Panc1 (cell line): ENCODE data around the gene RNF208. TPM values are rescaled to one million over a fixed set of nuclear protein-coding genes. Genes with fewer than 3 reads are reported as not detected.

ENCODE experiments used
- ATAC-seq: fragments of 200-7000 bp; cut with Tn5 transposase; 2 replicates; pipeline ENCODE4 v1.9.1; 2020; ENCODE audit warnings: mild to moderate bottlenecking, moderate library complexity
- BruUV-seq: library from RNA; stranded (reverse); fragments of 400-500 nt; replicated peaks from 2 replicates; lab custom pipeline; 2021; lab: Mats Ljungman, UMichigan
- CTCF ChIA-PET: fragments of 300-600 bp; sonication (Branson Sonifier 250); formaldehyde crosslinking; loops from one replicate; lab custom pipeline; 2022; ENCODE audit warnings: antibody characterized with exemption; lab: Charles Lee
- POLR2A ChIA-PET: fragments of 300-600 bp; sonication (Branson Sonifier 250); formaldehyde crosslinking; loops from one replicate; lab custom pipeline; 2022; ENCODE audit warnings: antibody characterized with exemption; lab: Charles Lee
- DNase-seq: peaks from one replicate; pipeline ENCODE4 v3.0.0-alpha.2; 2010; ENCODE audit warnings: low read depth, low spot score
- H3K27ac ChIP-seq: 2 replicates; pipeline ENCODE4 v1.5.1; 2011; ENCODE audit warnings: mild to moderate bottlenecking, low read length, inconsistent platforms
- H3K27me3 ChIP-seq: fragments of 200-500 bp; sonication (Bioruptor generic); 2 replicates; pipeline ENCODE4 v1.6.0; 2014; ENCODE audit warnings: low read length, inconsistent platforms; ENCODE audit not compliant: control insufficient read depth, insufficient read depth
- H3K36me3 ChIP-seq: fragments of 200-500 bp; sonication (Bioruptor generic); 2 replicates; pipeline ENCODE4 v1.5.1; 2014; ENCODE audit warnings: inconsistent platforms, mild to moderate bottlenecking, low read length, moderate library complexity; ENCODE audit not compliant: control insufficient read depth, insufficient read depth
- H3K4me1 ChIP-seq: 2 replicates; pipeline ENCODE4 v1.5.1; 2011; ENCODE audit warnings: inconsistent platforms, mild to moderate bottlenecking, low read length, moderate library complexity; ENCODE audit not compliant: control insufficient read depth, insufficient read depth
- H3K4me3 ChIP-seq, 2 experiments: 2 replicates each; pipeline ENCODE4 v1.5.1; 2011 to 2012; ENCODE audit warnings: low read depth in 2 of 2, low read length in 2 of 2, mild to moderate bottlenecking in 2 of 2, inconsistent platforms in 1 of 2, moderate library complexity in 1 of 2
- H3K9me3 ChIP-seq: fragments of 200-500 bp; sonication (Bioruptor generic); 2 replicates; pipeline ENCODE4 v1.5.1; 2014; ENCODE audit warnings: low read depth, mild to moderate bottlenecking, inconsistent platforms, low read length, moderate library complexity; ENCODE audit not compliant: control insufficient read depth, insufficient read depth
- CTCF ChIP-seq: fragments of 450-650 bp; IDR thresholded peaks from 2 replicates; pipeline ENCODE4 v1.5.1; 2017; ENCODE audit warnings: mild to moderate bottlenecking
- POLR2AphosphoS5 ChIP-seq: IDR thresholded peaks from 2 replicates; pipeline ENCODE4 v1.6.1; 2012; ENCODE audit warnings: mild to moderate bottlenecking, low read depth, low read length, moderate library complexity
- REST ChIP-seq, 2 experiments: IDR thresholded peaks; 2 replicates each; pipeline ENCODE4 v1.6.1; 2011 to 2012; ENCODE audit warnings: low read depth in 2 of 2, control low read depth in 1 of 2, low read length in 1 of 2, mild to moderate bottlenecking in 1 of 2, moderate library complexity in 1 of 2; ENCODE audit not compliant: insufficient read depth in 1 of 2
- SIN3A ChIP-seq: IDR thresholded peaks from 2 replicates; pipeline ENCODE4 v1.6.1; 2012; ENCODE audit warnings: low read depth, mild to moderate bottlenecking, low read length, moderate library complexity, borderline replicate concordance; ENCODE audit not compliant: insufficient read depth
- TCF7L2 ChIP-seq: IDR thresholded peaks from 2 replicates; pipeline ENCODE4 v1.6.1; 2011; ENCODE audit warnings: mild to moderate bottlenecking, low read depth, low read length, inconsistent platforms
- in situ Hi-C: cut with HindIII; loops from 2 replicates; pipeline ENCODE4 v1.10.0; 2016; ENCODE audit warnings: low sequenced_read_pairs, low pct_unique_long_range_greater_than_20kb
- intact Hi-C: fragments of 100-400 bp; cut with micrococcal nuclease; formaldehyde crosslinking; loops from one replicate; pipeline ENCODE4 v1.10.0; 2022; ENCODE audit not compliant: unreplicated experiment
- total RNA-seq: library from RNA; stranded (reverse); gene quantifications from one replicate; pipeline ENCODE4 v1.2.1, GENCODE V29; 2021; ENCODE audit not compliant: unreplicated experiment

Gene RNF208
- total RNA-seq, 1 experiment from 2014 or later, result 11.5 TPM

DNA sequence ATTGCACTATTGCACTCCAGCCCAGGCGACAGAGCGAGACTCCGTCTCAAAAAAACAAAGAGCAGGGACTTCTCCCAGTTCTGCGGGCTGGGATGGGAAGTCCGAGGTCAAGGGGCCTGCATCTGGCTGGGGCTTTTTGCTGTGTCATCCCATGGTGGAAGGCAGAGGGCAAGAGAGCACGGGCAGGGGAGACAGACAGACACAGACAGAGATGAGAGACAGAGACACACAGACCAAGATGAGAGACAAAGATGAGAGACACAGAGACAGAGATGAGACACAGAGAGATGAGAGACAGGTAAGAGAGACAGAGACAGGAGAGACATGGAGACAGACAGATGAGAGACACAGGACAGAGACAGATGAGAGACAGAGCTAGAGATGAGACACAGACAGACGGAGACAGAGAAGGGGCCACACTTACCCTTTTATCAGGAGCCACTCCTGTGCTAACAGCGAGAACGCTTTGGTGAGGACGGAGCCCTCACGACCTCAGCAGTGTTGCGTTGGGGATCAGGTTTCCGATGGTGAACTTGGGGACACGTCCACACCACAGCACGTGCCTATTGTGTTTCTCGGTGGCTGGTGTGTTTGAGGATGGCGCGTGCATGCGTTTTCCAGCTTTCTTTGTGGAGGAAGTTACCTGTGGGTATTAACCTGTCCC, 46.6 kb upstream of the RNF208 start:
- Histone ChIP-seq H3K27me3 (no peaks in the 10 kb centered on the region), H3K27ac (no peak overlapping the region), H3K9me3 (no peaks in the 10 kb centered on the region), H3K4me3 (no peak overlapping the region), H3K4me1 (no peaks in the 10 kb centered on the region), H3K36me3 (no peaks in the 10 kb centered on the region; the same call in 1 of the 2 replicates)
- ATAC-seq (no peak), DNase-seq (no peak)
- ChIA-PET POLR2A (interaction anchor here (0.7 kb wide), 1 partner anchor 41 kb away, joined by 3 read pairs; no protein-coding TSS in a partner anchor), CTCF (interaction anchor here (0.6 kb wide), 1 partner anchor 9 kb away, joined by 6 read pairs; no protein-coding TSS in a partner anchor)
- in situ Hi-C loops, result no loop called here
- no TSS peak for BruUV-seq
- intact Hi-C loops, result no loop called here
- TF ChIP-seq CTCF (no peak), REST (IDR thresholded peaks at IDR 0.05; ENCODE audit: insufficient read depth in 1 of 2, low read depth in 2 of 2, low read length in 1 of 2) (no peak), TCF7L2 (no peak), SIN3A (no peak), POLR2AphosphoS5 (no peak)

- in situ Hi-C loops, result no loop called here
- H3K27ac ChIP-seq, result no peak overlapping the region
- H3K27me3 ChIP-seq, result no peaks in the 10 kb centered on the region
- H3K4me3 ChIP-seq, result no peak overlapping the region
- no peaks in the 10 kb centered on the region for H3K9me3 ChIP-seq
- no peaks in the 10 kb centered on the region for H3K4me1 ChIP-seq
- ATAC-seq, result no peak
- no peaks in the 10 kb centered on the region; the same call in 1 of the 2 replicates for H3K36me3 ChIP-seq
- TF ChIP-seq SIN3A (no peak), REST (IDR thresholded peaks at IDR 0.05; ENCODE audit: insufficient read depth in 1 of 2, low read depth in 2 of 2, low read length in 1 of 2) (no peak), POLR2AphosphoS5 (no peak), TCF7L2 (no peak), CTCF (no peak)
- intact Hi-C loops, result no loop called here
- ChIA-PET CTCF (interaction anchor here (0.6 kb wide), 1 partner anchor 8 kb away, joined by 6 read pairs; no protein-coding TSS in a partner anchor), POLR2A (interaction anchor here (0.6 kb wide), 1 partner anchor 9 kb away, joined by 9 read pairs; no protein-coding TSS in a partner anchor)
- BruUV-seq, result no TSS peak
- no peak for DNase-seq
These were observed 45.9 kb upstream of the RNF208 start for GRCh38 chr9:137267933-137268355.
